ENCODE data around the gene P2RY2. TPM values are rescaled to one million over a fixed set of nuclear protein-coding genes. Genes with fewer than 3 reads are reported as not detected.

P2RY2 gene
- total and polyA plus RNA-seq, 2 of the 8 experiments (the other 6 are each of a cell fraction or from before 2014, with no cell fraction given), result 1.0 to 1.5 TPM

DNA sequence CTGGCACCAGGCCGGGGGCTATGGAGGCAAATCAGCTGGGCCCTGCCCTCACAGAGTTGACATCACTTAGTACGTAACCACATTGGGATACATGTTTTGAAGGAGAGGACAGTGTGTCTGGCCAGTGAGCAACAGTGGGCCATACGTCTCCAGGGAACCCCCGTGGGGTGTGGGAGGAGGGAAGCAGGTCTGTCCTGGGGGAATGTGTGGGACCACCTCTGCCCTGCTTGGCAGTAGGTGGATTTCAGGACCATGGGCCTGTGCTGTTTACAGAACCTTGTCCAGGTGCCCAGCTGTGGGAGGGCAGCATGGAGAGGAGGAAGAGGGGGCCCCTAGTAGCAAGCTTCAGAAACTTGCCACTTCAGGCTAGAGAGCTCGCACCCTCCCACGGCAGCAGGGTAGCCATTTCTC, 21.0 kb downstream of the P2RY2 start:
- no peak overlapping the region; the same call in 1 of the 2 replicates for H3K18ac ChIP-seq (ENCODE audit: extremely low read depth, low read length)
- H2BK12ac ChIP-seq (ENCODE audit: low read depth, low read length), result no peak overlapping the region
- no peak overlapping the region for H4K5ac ChIP-seq (ENCODE audit: insufficient read length, low read depth, low read length)
- ChIA-PET POLR2A (ENCODE audit: partially characterized antibody) (no interaction called here), CTCF (ENCODE audit: partially characterized antibody) (interaction anchor here (0.9 to 21.6 kb wide), 11 partner anchors 9 to 457 kb away, joined by 3 to 451 read pairs (median 7); partner anchors contain the start of gene P2RY6)
- WGBS, 2 experiments (ENCODE audit: extremely low coverage in 1 of 2, insufficient coverage in 1 of 2, insufficient read length in 1 of 2, insufficient replicate concordance in 2 of 2, low coverage in 1 of 2, low lambda C conversion rate in 2 of 2, missing lambda C conversion rate in 1 of 2), result 92% methylated on average over 6 of the region's 6 CpGs; no CpG with 5 or more reads in 1 of the 2 experiments
- H3K9ac ChIP-seq (replicated peaks in 1 of 4; ENCODE audit: extremely low read depth in 1 of 4, low read depth in 3 of 4, low read length in 3 of 4), result no peak overlapping the region
- H3K4me3 ChIP-seq (ENCODE audit: extremely low read depth in 1 of 4, insufficient read depth in 2 of 4, low read depth in 3 of 4, low read length in 4 of 4), result no peak overlapping the region
- H3K27me3 ChIP-seq (replicated peaks in 1 of 4; ENCODE audit: control insufficient read depth in 3 of 4, extremely low read depth in 1 of 4, insufficient read depth in 3 of 4, low read length in 3 of 4), result no peaks in the 10 kb centered on the region
- no peak for DNase-seq (ENCODE audit: low read depth in 1 of 2, low spot score in 2 of 2)
- no peak overlapping the region for H3K4ac ChIP-seq (replicated peaks; ENCODE audit: insufficient read length, low read depth, low read length)
- no peak overlapping the region for H3K23ac ChIP-seq (ENCODE audit: insufficient read length)
- H3K9me3 ChIP-seq (ENCODE audit: insufficient read depth in 2 of 2, low read depth in 1 of 2, low read length in 1 of 2), result no peaks in the 10 kb centered on the region
- no peak overlapping the region for H3K14ac ChIP-seq (ENCODE audit: insufficient read length)
- no peak overlapping the region for H2BK120ac ChIP-seq (replicated peaks; ENCODE audit: low read depth, low read length)
- no peak overlapping the region for H2BK20ac ChIP-seq (ENCODE audit: low read length)
- no peak for TF ChIP-seq ASH2L (IDR thresholded peaks at IDR 0.05; ENCODE audit: low read length)
- no peak for TF ChIP-seq MAFK (IDR thresholded peaks at IDR 0.05; ENCODE audit: low read depth, low read length)
- no peak for TF ChIP-seq GABPA (IDR thresholded peaks at IDR 0.05; ENCODE audit: borderline replicate concordance, insufficient read depth, low read length)
- no peak overlapping the region for H2AFZ ChIP-seq (ENCODE audit: low read length)
- H2BK5ac ChIP-seq (ENCODE audit: low read depth, low read length), result no peak overlapping the region
- no peak for FAIRE-seq
- H3K23me2 ChIP-seq (ENCODE audit: low read depth, low read length), result 0 out of 2 replicates have a peak, but pooled peaks cover 2% of the 10 kb centered on the region
- no peak overlapping the region for H3K4me2 ChIP-seq (ENCODE audit: insufficient read depth in 1 of 2, low read depth in 2 of 2, low read length in 2 of 2)
- no peaks in the 10 kb centered on the region for H3K36me3 ChIP-seq (ENCODE audit: control insufficient read depth in 2 of 4, insufficient read depth in 4 of 4, low read length in 3 of 4)
- H4K91ac ChIP-seq (replicated peaks; ENCODE audit: insufficient read length, low read length), result no peak overlapping the region
- no peak overlapping the region for H2AK5ac ChIP-seq (ENCODE audit: low read depth, low read length)
- peaks cover 0 to 8% (median 3%) of the 10 kb centered on the region in 4 experiments; a peak in 3 of 7 replicates for H3K4me1 ChIP-seq (replicated peaks in 1 of 4; ENCODE audit: control insufficient read depth in 3 of 4, insufficient read depth in 4 of 4, low read length in 3 of 4)
- no peaks in the 10 kb centered on the region for H3K79me2 ChIP-seq (ENCODE audit: control insufficient read depth in 1 of 2, insufficient read depth in 2 of 2, low read length in 2 of 2)
- no peak overlapping the region for H3K56ac ChIP-seq (replicated peaks; ENCODE audit: insufficient read length, low read depth, low read length)
- H3K79me1 ChIP-seq (ENCODE audit: low read depth, low read length), result no peaks in the 10 kb centered on the region
- H3K27ac ChIP-seq (ENCODE audit: low read depth, low read length), result no peak overlapping the region
- no peaks in the 10 kb centered on the region for H4K20me1 ChIP-seq (replicated peaks in 1 of 2; ENCODE audit: control insufficient read depth in 1 of 2, insufficient read depth in 2 of 2, low read length in 2 of 2)
- H2BK15ac ChIP-seq (ENCODE audit: low read length), result peak overlapping the region; percentile 31; the same call in 1 of the 2 replicates
- no peak overlapping the region for H4K8ac ChIP-seq (ENCODE audit: extremely low read depth, insufficient read depth, low read length)
